AG10803 (cell line): Measurements from ENCODE around the gene DCLRE1B.

ENCODE experiments used
- DNase-seq: peaks from one replicate; pipeline ENCODE4 v3.0.0; 2010; ENCODE audit warnings: low read depth
- H3K4me3 ChIP-seq: 2 replicates; pipeline ENCODE4 v1.5.1; 2011; ENCODE audit warnings: mild to moderate bottlenecking, low read length, control low read depth
- CTCF ChIP-seq: conservative IDR thresholded peaks from 2 replicates; pipeline ENCODE4 v1.5.1; 2011; ENCODE audit warnings: mild to moderate bottlenecking, low read length, control low read depth, inconsistent platforms

The DCLRE1B gene

GRCh38 chr1:113886417-113887401 is 18.4 kb upstream of the DCLRE1B start:
- no peak for DNase-seq
- no peak for TF ChIP-seq CTCF
- no peak overlapping the region for H3K4me3 ChIP-seq

- no peak within 1 kb of the TSS for H3K4me3 ChIP-seq
- no peak for DNase-seq
- TF ChIP-seq CTCF, result no peak
These were observed 17.5 kb upstream of the DCLRE1B start, which contains the start of gene BCL2L15 for GRCh38 chr1:113887402-113888175. Gene BCL2L15 (minus strand): TSS chr1:113887581. CDS start chr1:113887375, 206 bp downstream.

- no peak for TF ChIP-seq CTCF
- DNase-seq, result no peak
- no peak overlapping the region for H3K4me3 ChIP-seq
These were observed 14.3 kb upstream of the DCLRE1B start for GRCh38 chr1:113890816-113891215.

GRCh38 chr1:113891631-113892220 is 13.4 kb upstream of the DCLRE1B start:
- TF ChIP-seq CTCF, result no peak
- DNase-seq, result no peak
- no peak overlapping the region for H3K4me3 ChIP-seq

- no peak for TF ChIP-seq CTCF
- H3K4me3 ChIP-seq, result no peak overlapping the region
- DNase-seq, result no peak
These were observed 11.9 kb upstream of the DCLRE1B start for GRCh38 chr1:113893267-113893666.

GRCh38 chr1:113895098-113895497 is 10.0 kb upstream of the DCLRE1B start:
- no peak overlapping the region for H3K4me3 ChIP-seq
- DNase-seq, result no peak
- TF ChIP-seq CTCF, result no peak
